ENCODE results near the gene TADA3.
A peak's percentile ranks its signal among the peaks of the same experiment; 100 is the strongest.

The TADA3 gene

DNA sequence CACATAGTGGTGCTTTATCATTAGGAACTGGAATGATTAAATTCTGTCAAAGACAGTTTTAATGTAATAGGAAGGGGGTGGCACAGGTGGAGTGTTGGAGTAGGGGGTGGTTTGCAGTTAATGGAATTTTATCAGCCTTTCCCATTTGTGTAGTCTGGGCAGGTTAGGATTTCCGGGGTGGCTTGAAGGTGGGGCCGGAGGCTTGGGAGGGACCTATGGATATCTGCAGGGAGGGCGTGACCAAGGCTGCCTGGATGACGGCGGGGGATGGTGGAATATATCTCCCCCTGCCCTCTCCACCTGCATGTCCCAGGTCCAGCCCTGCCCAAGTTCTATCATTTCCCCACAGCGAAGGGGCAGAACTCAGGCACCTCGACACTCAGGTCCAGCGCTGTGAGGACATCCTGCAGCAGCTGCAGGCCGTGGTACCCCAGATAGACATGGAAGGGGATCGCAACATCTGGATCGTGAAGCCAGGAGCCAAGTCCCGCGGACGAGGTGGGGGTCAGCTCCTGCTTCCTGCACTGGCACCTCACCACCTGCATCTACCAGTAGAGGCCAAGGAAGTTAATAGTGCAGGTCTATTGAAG, 33.3 kb upstream of the TADA3 start:
- FAIRE-seq (no peak), DNase-seq (ENCODE audit: insufficient read length) (no peak)
- TF ChIP-seq POLR2A (IDR thresholded peaks at IDR 0.05; ENCODE audit: low read depth, low read length): no peak
- TF ChIP-seq POLR2AphosphoS5 (IDR thresholded peaks at IDR 0.05; ENCODE audit: low read depth, low read length): no peak
- TF ChIP-seq TAF1 (IDR thresholded peaks at IDR 0.05; ENCODE audit: borderline replicate concordance, low read depth, low read length): no peak

GRCh38 chr3:9820946-9821345, 28.7 kb upstream of the TADA3 start:
- DNase-seq (ENCODE audit: insufficient read length) (no peak), FAIRE-seq (no peak)
- TF ChIP-seq POLR2AphosphoS5 (IDR thresholded peaks at IDR 0.05; ENCODE audit: low read depth, low read length) (no peak), TAF1 (IDR thresholded peaks at IDR 0.05; ENCODE audit: borderline replicate concordance, low read depth, low read length) (no peak), POLR2A (IDR thresholded peaks at IDR 0.05; ENCODE audit: low read depth, low read length) (no peak)

GRCh38 chr3:9820543-9820942, 28.3 kb upstream of the TADA3 start:
- FAIRE-seq (no peak), DNase-seq (ENCODE audit: insufficient read length) (no peak)
- TF ChIP-seq POLR2AphosphoS5 (IDR thresholded peaks at IDR 0.05; ENCODE audit: low read depth, low read length) (no peak), POLR2A (IDR thresholded peaks at IDR 0.05; ENCODE audit: low read depth, low read length) (no peak), TAF1 (IDR thresholded peaks at IDR 0.05; ENCODE audit: borderline replicate concordance, low read depth, low read length) (no peak)

- FAIRE-seq (peak; percentile 5), DNase-seq (ENCODE audit: insufficient read length) (no peak)
- no peak for TF ChIP-seq TAF1 (IDR thresholded peaks at IDR 0.05; ENCODE audit: borderline replicate concordance, low read depth, low read length)
- TF ChIP-seq POLR2AphosphoS5 (IDR thresholded peaks at IDR 0.05; ENCODE audit: low read depth, low read length): no peak
- TF ChIP-seq POLR2A (IDR thresholded peaks at IDR 0.05; ENCODE audit: low read depth, low read length): no peak
Observed at GRCh38 chr3:9818666-9819335, 26.5 kb upstream of the TADA3 start.

DNA sequence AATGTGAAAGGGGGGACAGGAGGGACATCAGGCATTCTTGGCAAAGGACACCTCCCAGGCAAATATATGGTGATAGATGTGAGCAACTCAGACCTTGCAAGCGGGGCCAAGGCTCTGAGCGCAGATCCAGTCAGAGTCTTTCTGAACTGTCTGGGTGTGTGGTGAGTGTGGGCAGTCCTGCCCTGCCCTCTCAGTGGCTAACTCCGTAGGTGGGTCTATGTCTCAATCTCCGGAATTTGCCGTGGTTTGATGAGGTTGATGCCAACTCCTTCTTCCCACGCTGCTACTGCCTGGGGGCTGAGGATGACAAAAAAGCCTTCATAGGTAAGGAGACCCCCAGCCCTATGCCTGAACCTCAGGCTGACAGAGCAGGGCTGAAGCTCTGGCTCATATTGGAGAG, 25.2 kb upstream of the TADA3 start:
- TF ChIP-seq POLR2A (IDR thresholded peaks at IDR 0.05; ENCODE audit: low read depth, low read length) (no peak), TAF1 (IDR thresholded peaks at IDR 0.05; ENCODE audit: borderline replicate concordance, low read depth, low read length) (no peak), POLR2AphosphoS5 (IDR thresholded peaks at IDR 0.05; ENCODE audit: low read depth, low read length) (no peak)
- DNase-seq (ENCODE audit: insufficient read length) (no peak), FAIRE-seq (no peak)

GRCh38 chr3:9815986-9816385, 23.7 kb upstream of the TADA3 start:
- DNase-seq (ENCODE audit: insufficient read length) (no peak), FAIRE-seq (no peak)
- TF ChIP-seq TAF1 (IDR thresholded peaks at IDR 0.05; ENCODE audit: borderline replicate concordance, low read depth, low read length): no peak
- TF ChIP-seq POLR2A (IDR thresholded peaks at IDR 0.05; ENCODE audit: low read depth, low read length): 0 out of 2 replicates have a peak, but pooled peaks have one; percentile 8
- TF ChIP-seq POLR2AphosphoS5 (IDR thresholded peaks at IDR 0.05; ENCODE audit: low read depth, low read length): no peak

DNA sequence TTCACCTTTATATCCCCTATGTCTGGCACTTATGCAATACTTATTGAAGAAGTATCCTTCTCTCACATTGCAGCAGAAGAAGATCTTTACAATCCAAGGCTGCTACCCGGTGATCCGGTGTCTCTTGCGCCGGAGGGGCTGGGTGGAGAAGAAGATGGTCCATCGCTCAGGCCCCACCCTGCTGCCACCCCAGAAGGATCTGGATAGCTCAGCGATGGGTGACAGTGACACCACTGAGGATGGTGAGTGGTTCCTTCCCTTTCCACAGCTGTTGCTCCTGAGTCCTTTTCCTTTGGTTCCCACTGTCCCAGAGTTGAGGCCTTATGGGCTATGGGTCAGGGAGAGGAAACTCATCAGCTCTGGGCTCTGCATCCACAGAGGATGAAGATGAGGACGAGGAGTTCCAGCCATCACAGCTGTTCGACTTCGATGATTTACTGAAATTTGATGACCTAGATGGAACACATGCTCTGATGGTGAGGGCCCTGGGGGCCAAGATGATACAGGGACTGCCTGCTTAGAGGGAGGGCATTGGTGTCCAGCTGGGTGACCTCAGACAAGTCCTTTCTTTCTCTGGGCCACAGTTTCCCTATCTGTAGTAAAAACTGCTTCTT, 20.7 kb upstream of the TADA3 start:
- TF ChIP-seq TAF1 (IDR thresholded peaks at IDR 0.05; ENCODE audit: borderline replicate concordance, low read depth, low read length) (no peak), POLR2AphosphoS5 (IDR thresholded peaks at IDR 0.05; ENCODE audit: low read depth, low read length) (no peak; the same call in 1 of the 2 replicates), POLR2A (IDR thresholded peaks at IDR 0.05; ENCODE audit: low read depth, low read length) (peak; percentile 40; the same call in 1 of the 2 replicates)
- DNase-seq (ENCODE audit: insufficient read length): no peak
- no peak for FAIRE-seq

GRCh38 chr3:9810846-9811245, 18.6 kb upstream of the TADA3 start:
- DNase-seq (ENCODE audit: insufficient read length) (no peak), FAIRE-seq (no peak)
- TF ChIP-seq POLR2AphosphoS5 (IDR thresholded peaks at IDR 0.05; ENCODE audit: low read depth, low read length): no peak

DNA sequence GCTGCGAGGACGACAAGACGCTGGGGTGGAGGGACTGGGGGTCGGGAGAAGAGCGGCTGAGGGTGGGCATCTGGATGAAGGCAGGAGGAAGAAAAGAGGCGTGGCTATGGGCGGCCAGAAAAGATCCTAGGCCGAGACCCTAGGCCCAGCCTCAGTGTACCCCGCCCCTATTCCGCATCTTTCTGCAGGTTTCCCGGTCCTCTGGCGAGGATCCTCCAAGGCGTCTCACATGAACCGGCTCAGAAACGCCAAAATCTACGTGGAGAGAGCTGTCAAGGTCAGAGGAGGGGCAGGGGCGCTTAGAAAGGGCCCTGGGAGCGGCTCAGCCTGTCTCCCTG, 18.1 kb upstream of the TADA3 start:
- FAIRE-seq (no peak), DNase-seq (ENCODE audit: insufficient read length) (no peak)
- no peak for TF ChIP-seq TAF1 (IDR thresholded peaks at IDR 0.05; ENCODE audit: borderline replicate concordance, low read depth, low read length)
- no peak for TF ChIP-seq POLR2AphosphoS5 (IDR thresholded peaks at IDR 0.05; ENCODE audit: low read depth, low read length)
- TF ChIP-seq POLR2A (IDR thresholded peaks at IDR 0.05; ENCODE audit: low read depth, low read length): no peak

- FAIRE-seq (peak; percentile 70), DNase-seq (ENCODE audit: insufficient read length) (peak; percentile 57)
- peak; percentile 80 for TF ChIP-seq POLR2A (IDR thresholded peaks at IDR 0.05; ENCODE audit: low read depth, low read length)
- no peak for TF ChIP-seq TAF1 (IDR thresholded peaks at IDR 0.05; ENCODE audit: borderline replicate concordance, low read depth, low read length)
Observed at GRCh38 chr3:9809615-9810432, 17.6 kb upstream of the TADA3 start, which contains the start of gene TTLL3. Gene TTLL3 (plus strand): TSS chr3:9810262. CDS start chr3:9810662, 400 bp downstream.

- TF ChIP-seq POLR2AphosphoS5 (IDR thresholded peaks at IDR 0.05; ENCODE audit: low read depth, low read length) (no peak; the same call in 1 of the 2 replicates), POLR2A (IDR thresholded peaks at IDR 0.05; ENCODE audit: low read depth, low read length) (no peak; the same call in 1 of the 2 replicates), TAF1 (IDR thresholded peaks at IDR 0.05; ENCODE audit: borderline replicate concordance, low read depth, low read length) (no peak)
- DNase-seq (ENCODE audit: insufficient read length): no peak
- peak; percentile 27 for FAIRE-seq
Observed at GRCh38 chr3:9809239-9809614, 17.0 kb upstream of the TADA3 start.
